SK-N-SH (cell line): ENCODE data around the gene DENND1C.

Experiments
- CTCF ChIP-seq: fragments of 200-600 bp; sonication (generic); IDR thresholded peaks from 2 replicates; pipeline ENCODE4 v1.6.1; 2017; ENCODE audit warnings: antibody characterized with exemption, mild to moderate bottlenecking, moderate library complexity
- ELF1 ChIP-seq: IDR thresholded peaks from 2 replicates; pipeline ENCODE4 v1.4.0; 2012
- EZH2phosphoT487 ChIP-seq: fragments of 200-600 bp; sonication (generic); IDR thresholded peaks from 2 replicates; pipeline ENCODE4 v1.6.1; 2017; ENCODE audit warnings: low read depth, mixed run types, mild to moderate bottlenecking, antibody characterized with exemption, moderate library complexity, borderline replicate concordance
- GABPA ChIP-seq: IDR thresholded peaks from 2 replicates; pipeline ENCODE4 v1.4.0; 2012; ENCODE audit warnings: low read depth, mild to moderate bottlenecking
- NFIC ChIP-seq: IDR thresholded peaks from 2 replicates; pipeline ENCODE4 v1.4.0; 2012; ENCODE audit warnings: borderline replicate concordance
- POLR2AphosphoS5 ChIP-seq: IDR thresholded peaks from 2 replicates; pipeline ENCODE4 v1.6.1; 2012; ENCODE audit warnings: low read depth, low read length
- YY1 ChIP-seq: IDR thresholded peaks from 2 replicates; pipeline ENCODE4 v1.4.0; 2012; ENCODE audit warnings: low read depth, mild to moderate bottlenecking
- TF ChIP-seq, protein P1 (sequence below): fragments of 150-350 bp; IDR thresholded peaks from 2 replicates; pipeline ENCODE4 v1.6.1; 2017; ENCODE audit warnings: antibody characterized with exemption, low read length, low read depth, borderline replicate concordance

GRCh38 chr19:6516018-6516658, 34.6 kb upstream of the DENND1C start:
- TF ChIP-seq, protein P1, sequence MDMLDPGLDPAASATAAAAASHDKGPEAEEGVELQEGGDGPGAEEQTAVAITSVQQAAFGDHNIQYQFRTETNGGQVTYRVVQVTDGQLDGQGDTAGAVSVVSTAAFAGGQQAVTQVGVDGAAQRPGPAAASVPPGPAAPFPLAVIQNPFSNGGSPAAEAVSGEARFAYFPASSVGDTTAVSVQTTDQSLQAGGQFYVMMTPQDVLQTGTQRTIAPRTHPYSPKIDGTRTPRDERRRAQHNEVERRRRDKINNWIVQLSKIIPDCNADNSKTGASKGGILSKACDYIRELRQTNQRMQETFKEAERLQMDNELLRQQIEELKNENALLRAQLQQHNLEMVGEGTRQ, result no peak
- TF ChIP-seq CTCF (no peak), EZH2phosphoT487 (no peak), POLR2AphosphoS5 (no peak), NFIC (no peak), YY1 (no peak), ELF1 (no peak), GABPA (peak; percentile 36; the same call in 1 of the 2 replicates)
